Activated CD4-positive, alpha-beta T cell treated with anti-CD3 and anti-CD28 coated beads for 36 hours (primary cell): ENCODE data around the gene MKS1. TPM values are rescaled to one million over a fixed set of nuclear protein-coding genes. Genes with fewer than 3 reads are reported as not detected.

Experiments
- ATAC-seq: fragments of 200-7000 bp; cut with Tn5 transposase; one replicate; pipeline ENCODE4 v1.10.0; 2021; ENCODE audit warnings: mild to moderate bottlenecking, moderate library complexity
- CTCF ChIA-PET: fragments of 350-600 bp; sonication (Branson Sonifier 250); formaldehyde crosslinking; loops from one replicate; lab custom pipeline; 2021; ENCODE audit warnings: antibody characterized with exemption; lab: Charles Lee
- POLR2A ChIA-PET: fragments of 350-600 bp; sonication (Branson Sonifier 250); formaldehyde crosslinking; loops from one replicate; lab custom pipeline; 2021; ENCODE audit warnings: antibody characterized with exemption, inconsistent platforms; lab: Charles Lee
- DNase-seq: peaks from one replicate; pipeline ENCODE4 v3.0.0-alpha.2; 2020
- H3K27ac Mint-ChIP-seq: one replicate; pipeline ENCODE4 v1.8.0; 2021; ENCODE audit warnings: mixed read lengths
- H3K27me3 Mint-ChIP-seq: one replicate; pipeline ENCODE4 v1.8.0; 2021; ENCODE audit warnings: mixed read lengths
- H3K36me3 Mint-ChIP-seq: one replicate; pipeline ENCODE4 v1.8.0; 2021; ENCODE audit warnings: low read depth, mixed read lengths
- H3K4me1 Mint-ChIP-seq: one replicate; pipeline ENCODE4 v1.8.0; 2021; ENCODE audit warnings: mixed read lengths
- H3K4me3 Mint-ChIP-seq: one replicate; pipeline ENCODE4 v1.8.0; 2021; ENCODE audit warnings: mild to moderate bottlenecking, moderate library complexity, mixed read lengths
- H3K9me3 Mint-ChIP-seq: one replicate; pipeline ENCODE4 v1.8.0; 2021; ENCODE audit warnings: low read depth, mixed read lengths
- intact Hi-C, 2 experiments: fragments of 100-400 bp; cut with DNase I in 1 of 2; cut with micrococcal nuclease in 1 of 2; formaldehyde crosslinking; loops; one replicate each; pipeline versions ENCODE4 v1.14.2 to v1.15.1; 2022 to 2024; cut with DNase I, micrococcal nuclease
- total RNA-seq, 2 experiments: library from RNA; stranded (reverse); gene quantifications; one replicate each; pipeline ENCODE4 v1.2.3, GENCODE V29; 2021

MKS1 gene
- total RNA-seq, 2 experiments from 2014 or later = 20.4 to 22.5 TPM

GRCh38 chr17:58242171-58242784, 23.2 kb upstream of the MKS1 start:
- ATAC-seq (peak; percentile 96), DNase-seq (peak; percentile 74)
- Mint-ChIP-seq H3K9me3 (no peaks in the 10 kb centered on the region), H3K4me3 (no peak overlapping the region), H3K4me1 (peaks cover 5% of the 10 kb centered on the region), H3K27ac (no peak overlapping the region), H3K36me3 (no peaks in the 10 kb centered on the region), H3K27me3 (peaks cover 41% of the 10 kb centered on the region)
- POLR2A ChIA-PET = interaction anchor here (0.5 kb wide), 1 partner anchor 388 kb away, joined by 4 read pairs; no protein-coding TSS in a partner anchor
- CTCF ChIA-PET = interaction anchor here (0.7 to 1.9 kb wide), 6 partner anchors 8 to 175 kb away, joined by 3 to 7 read pairs (median 4); partner anchors contain the start of gene RNF43
- intact Hi-C loops = loop anchor here in 1 of 2 experiments (1.0 kb wide), 1 partner anchor 23 kb away; the partner anchor contains the start of gene MKS1

GRCh38 chr17:58239987-58240386, 20.9 kb upstream of the MKS1 start:
- CTCF ChIA-PET = interaction anchor here (0.7 to 0.8 kb wide), 2 partner anchors 41 to 392 kb away, joined by 3 read pairs; partner anchors contain the start of gene MPO
- no peaks in the 10 kb centered on the region for H3K36me3 Mint-ChIP-seq
- DNase-seq (no peak), ATAC-seq (no peak)
- POLR2A ChIA-PET = no interaction called here
- peaks cover 5% of the 10 kb centered on the region for H3K4me1 Mint-ChIP-seq
- H3K4me3 Mint-ChIP-seq = no peak overlapping the region
- H3K9me3 Mint-ChIP-seq = no peaks in the 10 kb centered on the region
- intact Hi-C loops = no loop called here
- H3K27me3 Mint-ChIP-seq = peaks cover 43% of the 10 kb centered on the region
- no peak overlapping the region for H3K27ac Mint-ChIP-seq

GRCh38 chr17:58238147-58238634, 19.1 kb upstream of the MKS1 start, which contains the start of gene LPO:
TSS of gene LPO (plus strand) at chr17:58238584. CDS start at chr17:58242980, 4,396 bp downstream.
- intact Hi-C loops = no loop called here
- ATAC-seq (no peak), DNase-seq (no peak)
- Mint-ChIP-seq H3K27ac (no peak within 1 kb of the TSS), H3K27me3 (peaks cover 40% of the 10 kb centered on the region), H3K9me3 (no peaks in the 10 kb centered on the region), H3K4me1 (peaks cover 5% of the 10 kb centered on the region), H3K36me3 (no peaks in the 10 kb centered on the region), H3K4me3 (no peak within 1 kb of the TSS)
- POLR2A ChIA-PET = no interaction called here
- CTCF ChIA-PET = interaction anchor here (0.9 to 1.5 kb wide), 6 partner anchors 9 to 236 kb away, joined by 3 to 6 read pairs (median 4); partner anchors contain the start of gene RNF43

GRCh38 chr17:58236394-58236793, 17.3 kb upstream of the MKS1 start:
- no peak overlapping the region for H3K4me3 Mint-ChIP-seq
- H3K9me3 Mint-ChIP-seq = no peaks in the 10 kb centered on the region
- DNase-seq (no peak), ATAC-seq (no peak)
- H3K27me3 Mint-ChIP-seq = peaks cover 31% of the 10 kb centered on the region
- CTCF ChIA-PET = interaction anchor here (0.7 to 2.0 kb wide), 3 partner anchors 12 to 718 kb away, joined by 3 to 11 read pairs (median 5); no protein-coding TSS in a partner anchor
- POLR2A ChIA-PET = interaction anchor here (0.6 kb wide), 1 partner anchor 8 kb away, joined by 4 read pairs; no protein-coding TSS in a partner anchor
- intact Hi-C loops = no loop called here
- no peak overlapping the region for H3K27ac Mint-ChIP-seq
- no peaks in the 10 kb centered on the region for H3K36me3 Mint-ChIP-seq
- peaks cover 9% of the 10 kb centered on the region for H3K4me1 Mint-ChIP-seq

GRCh38 chr17:58235821-58236220, 16.8 kb upstream of the MKS1 start:
- POLR2A ChIA-PET = interaction anchor here (0.6 kb wide), 1 partner anchor 261 kb away, joined by 7 read pairs; no protein-coding TSS in a partner anchor
- ATAC-seq = no peak
- no peak for DNase-seq

GRCh38 chr17:58234512-58234911, 15.5 kb upstream of the MKS1 start:
- intact Hi-C loops = no loop called here
- ChIA-PET CTCF (interaction anchor here (1.0 to 2.1 kb wide), 3 partner anchors 14 to 16 kb away, joined by 3 to 5 read pairs (median 5); partner anchors contain the start of gene MKS1), POLR2A (no interaction called here)
- H3K9me3 Mint-ChIP-seq = no peaks in the 10 kb centered on the region
- no peaks in the 10 kb centered on the region for H3K36me3 Mint-ChIP-seq
- H3K27ac Mint-ChIP-seq = no peak overlapping the region
- H3K4me1 Mint-ChIP-seq = peaks cover 9% of the 10 kb centered on the region
- no peak for ATAC-seq
- DNase-seq = no peak
- no peak overlapping the region for H3K4me3 Mint-ChIP-seq
- H3K27me3 Mint-ChIP-seq = peaks cover 24% of the 10 kb centered on the region

More at GRCh38 chr17:58235821-58236220, 16.8 kb upstream of the MKS1 start:
- H3K27me3 Mint-ChIP-seq = peaks cover 30% of the 10 kb centered on the region
- H3K4me3 Mint-ChIP-seq = no peak overlapping the region
- H3K4me1 Mint-ChIP-seq = peaks cover 9% of the 10 kb centered on the region
- CTCF ChIA-PET = interaction anchor here (0.7 to 2.1 kb wide), 4 partner anchors 11 to 718 kb away, joined by 3 to 11 read pairs (median 5); partner anchors contain the start of gene MKS1
- no peaks in the 10 kb centered on the region for H3K36me3 Mint-ChIP-seq
- no peaks in the 10 kb centered on the region for H3K9me3 Mint-ChIP-seq
- no peak overlapping the region for H3K27ac Mint-ChIP-seq
- intact Hi-C loops = no loop called here

GRCh38 chr17:58233543-58233942, 14.5 kb upstream of the MKS1 start:
- intact Hi-C loops = no loop called here
- DNase-seq (no peak), ATAC-seq (no peak)
- H3K9me3 Mint-ChIP-seq = no peaks in the 10 kb centered on the region
- CTCF ChIA-PET = no interaction called here
- H3K4me3 Mint-ChIP-seq = no peak overlapping the region
- peaks cover 22% of the 10 kb centered on the region for H3K27me3 Mint-ChIP-seq
- H3K4me1 Mint-ChIP-seq = peaks cover 9% of the 10 kb centered on the region
- H3K36me3 Mint-ChIP-seq = no peaks in the 10 kb centered on the region
- POLR2A ChIA-PET = no interaction called here
- no peak overlapping the region for H3K27ac Mint-ChIP-seq

GRCh38 chr17:58232707-58233156, 13.7 kb upstream of the MKS1 start:
- ATAC-seq = peak; percentile 96
- intact Hi-C loops = no loop called here
- ChIA-PET POLR2A (no interaction called here), CTCF (interaction anchor here (0.8 to 1.1 kb wide), 4 partner anchors 9 to 17 kb away, joined by 3 to 6 read pairs (median 5); no protein-coding TSS in a partner anchor)
- Mint-ChIP-seq H3K9me3 (no peaks in the 10 kb centered on the region), H3K4me3 (no peak overlapping the region), H3K4me1 (peaks cover 9% of the 10 kb centered on the region), H3K36me3 (no peaks in the 10 kb centered on the region), H3K27me3 (peaks cover 28% of the 10 kb centered on the region), H3K27ac (no peak overlapping the region)
- peak; percentile 72 for DNase-seq

GRCh38 chr17:58231641-58232040, 12.6 kb upstream of the MKS1 start:
- H3K4me1 Mint-ChIP-seq = peaks cover 9% of the 10 kb centered on the region
- intact Hi-C loops = no loop called here
- H3K4me3 Mint-ChIP-seq = no peak overlapping the region
- ChIA-PET CTCF (interaction anchor here (0.8 to 1.1 kb wide), 2 partner anchors 16 to 32 kb away, joined by 3 to 6 read pairs; no protein-coding TSS in a partner anchor), POLR2A (no interaction called here)
- H3K9me3 Mint-ChIP-seq = no peaks in the 10 kb centered on the region
- DNase-seq (no peak), ATAC-seq (no peak)
- peaks cover 24% of the 10 kb centered on the region for H3K27me3 Mint-ChIP-seq
- no peak overlapping the region for H3K27ac Mint-ChIP-seq
- H3K36me3 Mint-ChIP-seq = no peaks in the 10 kb centered on the region

GRCh38 chr17:58229881-58230280, 10.8 kb upstream of the MKS1 start:
- no peak for ATAC-seq
- Mint-ChIP-seq H3K4me1 (peaks cover 9% of the 10 kb centered on the region), H3K4me3 (no peak overlapping the region), H3K36me3 (no peaks in the 10 kb centered on the region), H3K9me3 (no peaks in the 10 kb centered on the region), H3K27me3 (peaks cover 20% of the 10 kb centered on the region), H3K27ac (no peak overlapping the region)
- POLR2A ChIA-PET = no interaction called here
- CTCF ChIA-PET = interaction anchor here (0.5 to 1.7 kb wide), 6 partner anchors 10 to 83 kb away, joined by 3 to 9 read pairs (median 4); partner anchors contain the start of gene MKS1
- intact Hi-C loops = no loop called here
- DNase-seq = no peak

- POLR2A ChIA-PET = no interaction called here
- Mint-ChIP-seq H3K9me3 (no peaks in the 10 kb centered on the region), H3K27me3 (peaks cover 19% of the 10 kb centered on the region), H3K4me1 (peaks cover 11% of the 10 kb centered on the region), H3K27ac (no peak overlapping the region), H3K4me3 (no peak overlapping the region), H3K36me3 (no peaks in the 10 kb centered on the region)
- CTCF ChIA-PET = interaction anchor here (0.5 to 1.7 kb wide), 6 partner anchors 9 to 84 kb away, joined by 3 to 9 read pairs (median 4); partner anchors contain the start of gene MKS1
- DNase-seq (no peak), ATAC-seq (no peak)
- intact Hi-C loops = no loop called here
Measured at GRCh38 chr17:58229384-58229783, 10.3 kb upstream of the MKS1 start.
